Panc1 (cell line): ENCODE results near the gene ZC3H7A.
A peak's percentile ranks its signal among the peaks of the same experiment; 100 is the strongest.

Experiments
- CTCF ChIP-seq: fragments of 450-650 bp; IDR thresholded peaks from 2 replicates; pipeline ENCODE4 v1.5.1; 2017; ENCODE audit warnings: mild to moderate bottlenecking
- POLR2AphosphoS5 ChIP-seq: IDR thresholded peaks from 2 replicates; pipeline ENCODE4 v1.6.1; 2012; ENCODE audit warnings: mild to moderate bottlenecking, low read depth, low read length, moderate library complexity
- TCF7L2 ChIP-seq: IDR thresholded peaks from 2 replicates; pipeline ENCODE4 v1.6.1; 2011; ENCODE audit warnings: mild to moderate bottlenecking, low read depth, low read length, inconsistent platforms

- TF ChIP-seq CTCF (no peak), POLR2AphosphoS5 (peak; percentile 50; the same call in 1 of the 2 replicates), TCF7L2 (0 out of 2 replicates have a peak, but pooled peaks have one; percentile 26)
Measured at GRCh38 chr16:11742536-11743307, 54.3 kb downstream of the ZC3H7A start, which contains the start of gene TXNDC11.
